HCT116 (cell line): ENCODE data around the gene FTO. TPM values are rescaled to one million over a fixed set of nuclear protein-coding genes. Genes with fewer than 3 reads are reported as not detected.

ENCODE experiments used
- ATAC-seq: fragments of 200-7000 bp; cut with Tn5 transposase; 2 replicates; pipeline ENCODE4 v1.9.1; 2020; ENCODE audit warnings: mild to moderate bottlenecking, moderate library complexity
- BruUV-seq: library from RNA; stranded (reverse); fragments of 400-500 nt; replicated peaks from 2 replicates; lab custom pipeline; 2021; lab: Mats Ljungman, UMichigan
- CTCF ChIA-PET: fragments of 300-600 bp; sonication (Branson Sonifier 250); formaldehyde crosslinking; loops from one replicate; lab custom pipeline; 2021; ENCODE audit warnings: antibody characterized with exemption; lab: Charles Lee
- POLR2A ChIA-PET: fragments of 300-600, 350-600 bp; sonication (Branson Sonifier 250); formaldehyde crosslinking; loops from one replicate; lab custom pipeline; 2021; ENCODE audit warnings: antibody characterized with exemption; lab: Charles Lee
- RAD21 ChIA-PET, 2 experiments: fragments of 300-600 bp; sonication (Branson Sonifier 250); formaldehyde crosslinking; loops; one replicate each; lab custom pipeline; 2023; ENCODE audit warnings: low total read pairs in 2 of 2; ENCODE audit not compliant: uncharacterized antibody in 2 of 2, unreplicated experiment in 2 of 2, low non-redundant PET in 1 of 2; lab: Charles Lee
- DNase-seq: peaks from one replicate; pipeline ENCODE4 v3.0.0-alpha.2; 2010; ENCODE audit warnings: low read depth, low spot score
- H2AFZ ChIP-seq: fragments of 200-600 bp; shearing (Covaris generic), sonication (generic); 2 replicates; pipeline ENCODE4 v1.6.1; 2017; ENCODE audit warnings: low read depth, mixed run types, mixed read lengths, antibody characterized with exemption, low read length; ENCODE audit not compliant: poor library complexity, severe bottlenecking
- H3K27ac ChIP-seq: 2 replicates; pipeline ENCODE4 v1.5.1; 2012; ENCODE audit warnings: low read depth, low read length
- H3K27me3 ChIP-seq: fragments of 200-600 bp; sonication (generic); 2 replicates; pipeline ENCODE4 v1.6.1; 2016; ENCODE audit warnings: mixed run types, low read length, mixed read lengths; ENCODE audit not compliant: insufficient read depth
- H3K36me3 ChIP-seq, 2 experiments: fragments of 200-500 bp in 1 of 2; fragments of 200-600 bp in 1 of 2; sonication (Bioruptor generic) in 1 of 2; sonication (generic) in 1 of 2; 2 replicates each; pipeline versions ENCODE4 v1.5.1 to v1.6.1; 2014 to 2016; ENCODE audit warnings: low read length in 2 of 2, inconsistent platforms in 1 of 2, mixed read lengths in 1 of 2, mixed run types in 1 of 2; ENCODE audit not compliant: insufficient read depth in 2 of 2, control insufficient read depth in 1 of 2
- H3K4me1 ChIP-seq, 2 experiments: fragments of 200-600 bp in 1 of 2; sonication (generic) in 1 of 2; 2 replicates each; pipeline versions ENCODE4 v1.5.1 to v1.6.1; 2012 to 2017; ENCODE audit warnings: low read length in 2 of 2, inconsistent platforms in 1 of 2, mild to moderate bottlenecking in 1 of 2, mixed read lengths in 1 of 2, mixed run types in 1 of 2, moderate library complexity in 1 of 2; ENCODE audit not compliant: insufficient read depth in 2 of 2, control insufficient read depth in 1 of 2
- H3K4me2 ChIP-seq: fragments of 200-600 bp; sonication (generic); 2 replicates; pipeline ENCODE4 v1.6.1; 2017; ENCODE audit warnings: mixed run types, low read length, mixed read lengths
- H3K4me3 ChIP-seq, 2 experiments: fragments of 200-600 bp in 1 of 2; sonication (generic) in 1 of 2; replicated peaks in 1 of 2; 2 replicates each; pipeline ENCODE4 v1.5.1; 2011 to 2016; ENCODE audit warnings: low read length in 2 of 2, control low read depth in 1 of 2, low read depth in 1 of 2, mild to moderate bottlenecking in 1 of 2, mixed read lengths in 1 of 2, mixed run types in 1 of 2
- H3K79me2 ChIP-seq: fragments of 200-600 bp; sonication (generic); 2 replicates; pipeline ENCODE4 v1.6.1; 2017; ENCODE audit warnings: mild to moderate bottlenecking, mixed run types, low read length, moderate library complexity, mixed read lengths; ENCODE audit not compliant: insufficient read depth
- H3K9ac ChIP-seq: fragments of 200-600 bp; sonication (generic); 2 replicates; pipeline ENCODE4 v1.6.1; 2016; ENCODE audit warnings: low read length, mixed read lengths
- H3K9me2 ChIP-seq: fragments of 200-600 bp; sonication (generic), shearing (Covaris generic); 2 replicates; pipeline ENCODE4 v1.6.1; 2017; ENCODE audit warnings: mixed run types, mild to moderate bottlenecking, moderate library complexity; ENCODE audit not compliant: insufficient read depth
- H3K9me3 ChIP-seq, 2 experiments: fragments of 200-500 bp in 1 of 2; fragments of 200-600 bp in 1 of 2; sonication (Bioruptor generic) in 1 of 2; sonication (generic) in 1 of 2; 2 replicates each; pipeline ENCODE4 v1.6.1; 2014 to 2017; ENCODE audit warnings: low read length in 2 of 2, mixed read lengths in 2 of 2, inconsistent platforms in 1 of 2, low read depth in 1 of 2, mild to moderate bottlenecking in 1 of 2, mixed run types in 1 of 2, moderate library complexity in 1 of 2; ENCODE audit not compliant: control insufficient read depth in 1 of 2, insufficient read depth in 1 of 2
- H4K20me1 ChIP-seq: fragments of 200-600 bp; sonication (generic), shearing (Covaris generic); 2 replicates; pipeline ENCODE4 v1.6.1; 2017; ENCODE audit warnings: mixed run types, mild to moderate bottlenecking, moderate library complexity; ENCODE audit not compliant: insufficient read depth
- ATF3 ChIP-seq: IDR thresholded peaks from 2 replicates; pipeline ENCODE4 v1.6.1; 2012
- CBX3 ChIP-seq: IDR thresholded peaks from 2 replicates; pipeline ENCODE4 v1.6.1; 2012; ENCODE audit warnings: low read depth
- CEBPB ChIP-seq: IDR thresholded peaks from 2 replicates; pipeline ENCODE4 v1.6.1; 2012; ENCODE audit warnings: low read depth
- EGR1 ChIP-seq: IDR thresholded peaks from 2 replicates; pipeline ENCODE4 v1.6.1; 2012; ENCODE audit warnings: low read depth
- EZH2 ChIP-seq: fragments of 200-600 bp; sonication (generic); IDR thresholded peaks from 2 replicates; pipeline ENCODE4 v1.6.1; 2017; ENCODE audit warnings: antibody characterized with exemption, mixed run types
- EZH2phosphoT487 ChIP-seq: fragments of 200-600 bp; IDR thresholded peaks from 2 replicates; pipeline ENCODE4 v1.6.1; 2018; ENCODE audit warnings: antibody characterized with exemption, borderline replicate concordance
- FOSL1 ChIP-seq: IDR thresholded peaks from 2 replicates; pipeline ENCODE4 v1.6.1; 2012; ENCODE audit warnings: low read depth
- JUND ChIP-seq: IDR thresholded peaks from 2 replicates; pipeline ENCODE4 v1.6.1; 2012
- MAX ChIP-seq: IDR thresholded peaks from 2 replicates; pipeline ENCODE4 v1.6.1; 2012
- POLR2A ChIP-seq: IDR thresholded peaks from 2 replicates; pipeline ENCODE4 v1.7.0; 2011; ENCODE audit warnings: borderline replicate concordance; ENCODE audit not compliant: insufficient read depth, insufficient read length; ENCODE audit errors: extremely low read depth
- POLR2AphosphoS5 ChIP-seq: IDR thresholded peaks from 2 replicates; pipeline ENCODE4 v1.6.1; 2011; ENCODE audit warnings: mild to moderate bottlenecking, low read depth, low read length, moderate library complexity
- SP1 ChIP-seq: IDR thresholded peaks from 2 replicates; pipeline ENCODE4 v1.6.1; 2012; ENCODE audit warnings: low read depth
- YY1 ChIP-seq: IDR thresholded peaks from 2 replicates; pipeline ENCODE4 v1.6.1; 2011; ENCODE audit warnings: low read length, low read depth, moderate library complexity, mild to moderate bottlenecking; ENCODE audit not compliant: insufficient replicate concordance; ENCODE audit errors: extremely low read depth
- ZFX ChIP-seq: fragments of 450-650 bp; IDR thresholded peaks from 2 replicates; pipeline ENCODE4 v1.6.1; 2017
- intact Hi-C: fragments of 100-400 bp; cut with micrococcal nuclease; formaldehyde crosslinking; loops from 2 replicates; pipeline ENCODE4 v1.10.0; 2022
- total RNA-seq: library from RNA; stranded (reverse); gene quantifications from one replicate; pipeline ENCODE4 v1.2.1, GENCODE V29; 2021; ENCODE audit not compliant: unreplicated experiment
- TF ChIP-seq, protein P1 (sequence below), 3 experiments: fragments of 200-600 bp in 1 of 3; sonication (generic) in 1 of 3; IDR thresholded peaks in 2 of 3; conservative IDR thresholded peaks in 1 of 3; 2 replicates each; pipeline ENCODE4 v1.5.1; 2012 to 2017; ENCODE audit warnings: low read depth in 2 of 3, low read length in 2 of 3, antibody characterized with exemption in 1 of 3, borderline replicate concordance in 1 of 3, control low read depth in 1 of 3, mild to moderate bottlenecking in 1 of 3, mixed read lengths in 1 of 3, mixed run types in 1 of 3, moderate library complexity in 1 of 3; ENCODE audit not compliant: insufficient read depth in 1 of 3

Gene FTO
- total RNA-seq, 1 experiment from 2014 or later, result 55.2 TPM

DNA sequence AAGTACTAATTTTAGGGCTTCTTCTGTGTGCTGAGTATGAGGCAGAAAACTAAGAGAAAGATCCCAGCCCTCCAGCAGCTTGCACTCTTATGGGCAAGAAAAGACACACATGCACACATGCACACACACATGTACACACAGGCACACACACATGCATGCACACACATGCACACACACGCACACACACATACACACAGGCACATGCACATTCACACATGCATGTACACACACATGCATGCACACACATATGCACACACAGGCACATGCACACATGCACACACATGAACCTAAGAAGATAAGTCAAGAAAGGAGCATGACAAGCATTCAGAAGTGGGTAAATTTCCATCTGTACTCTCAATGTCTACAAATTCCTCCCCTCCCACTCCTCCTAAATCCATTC, 452.4 kb downstream of the FTO start:
- Histone ChIP-seq H3K27ac (no peak overlapping the region), H3K4me1 (no peaks in the 10 kb centered on the region), H3K79me2 (no peaks in the 10 kb centered on the region), H2AFZ (no peak overlapping the region), H3K36me3 (no peaks in the 10 kb centered on the region), H4K20me1 (no peaks in the 10 kb centered on the region)
- intact Hi-C loops, result no loop called here
- BruUV-seq, result no TSS peak
- POLR2A ChIA-PET, result no interaction called here
- DNase-seq, result no peak
- CTCF ChIA-PET, result no interaction called here
- TF ChIP-seq ATF3 (no peak), CEBPB (no peak), MAX (no peak), EZH2 (no peak)
- TF ChIP-seq, all 23 proteins: peak for 0
- no peaks in the 10 kb centered on the region for H3K9me2 ChIP-seq
- no peak overlapping the region for H3K4me2 ChIP-seq
- no peaks in the 10 kb centered on the region for H3K9me3 ChIP-seq
- RAD21 ChIA-PET, result no interaction called here
- no peaks in the 10 kb centered on the region; the same call in 1 of the 2 replicates for H3K27me3 ChIP-seq
- H3K9ac ChIP-seq, result no peak overlapping the region
- no peak for ATAC-seq
- no peak overlapping the region for H3K4me3 ChIP-seq

- RAD21 ChIA-PET, result no interaction called here
- DNase-seq (no peak), ATAC-seq (no peak)
- no peaks in the 10 kb centered on the region for H3K9me3 ChIP-seq
- no peaks in the 10 kb centered on the region for H4K20me1 ChIP-seq
- TF ChIP-seq FOSL1 (no peak), POLR2A (no peak), ZFX (no peak), YY1 (no peak), POLR2AphosphoS5 (no peak), CBX3 (no peak), SP1 (no peak), EGR1 (no peak), EZH2phosphoT487 (no peak), JUND (no peak)
- TF ChIP-seq, protein P1, sequence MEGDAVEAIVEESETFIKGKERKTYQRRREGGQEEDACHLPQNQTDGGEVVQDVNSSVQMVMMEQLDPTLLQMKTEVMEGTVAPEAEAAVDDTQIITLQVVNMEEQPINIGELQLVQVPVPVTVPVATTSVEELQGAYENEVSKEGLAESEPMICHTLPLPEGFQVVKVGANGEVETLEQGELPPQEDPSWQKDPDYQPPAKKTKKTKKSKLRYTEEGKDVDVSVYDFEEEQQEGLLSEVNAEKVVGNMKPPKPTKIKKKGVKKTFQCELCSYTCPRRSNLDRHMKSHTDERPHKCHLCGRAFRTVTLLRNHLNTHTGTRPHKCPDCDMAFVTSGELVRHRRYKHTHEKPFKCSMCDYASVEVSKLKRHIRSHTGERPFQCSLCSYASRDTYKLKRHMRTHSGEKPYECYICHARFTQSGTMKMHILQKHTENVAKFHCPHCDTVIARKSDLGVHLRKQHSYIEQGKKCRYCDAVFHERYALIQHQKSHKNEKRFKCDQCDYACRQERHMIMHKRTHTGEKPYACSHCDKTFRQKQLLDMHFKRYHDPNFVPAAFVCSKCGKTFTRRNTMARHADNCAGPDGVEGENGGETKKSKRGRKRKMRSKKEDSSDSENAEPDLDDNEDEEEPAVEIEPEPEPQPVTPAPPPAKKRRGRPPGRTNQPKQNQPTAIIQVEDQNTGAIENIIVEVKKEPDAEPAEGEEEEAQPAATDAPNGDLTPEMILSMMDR (IDR thresholded peaks at IDR 0.05 in 2 of 3, conservative IDR thresholded peaks at IDR 0.05 in 1 of 3; ENCODE audit: borderline replicate concordance in 1 of 3, insufficient read depth in 1 of 3, low read depth in 2 of 3, low read length in 2 of 3), result no peak
- no peak overlapping the region for H3K4me2 ChIP-seq
- CTCF ChIA-PET, result no interaction called here
- POLR2A ChIA-PET, result no interaction called here
- intact Hi-C loops, result no loop called here
- no peaks in the 10 kb centered on the region for H3K36me3 ChIP-seq
- H3K4me3 ChIP-seq, result no peak overlapping the region
- H3K9me2 ChIP-seq, result no peaks in the 10 kb centered on the region
- H3K9ac ChIP-seq, result no peak overlapping the region
- no peaks in the 10 kb centered on the region for H3K27me3 ChIP-seq
- H3K79me2 ChIP-seq, result no peaks in the 10 kb centered on the region
- no peak overlapping the region for H2AFZ ChIP-seq
- H3K4me1 ChIP-seq, result no peaks in the 10 kb centered on the region
- no peak overlapping the region for H3K27ac ChIP-seq
- BruUV-seq, result no TSS peak
Observed at GRCh38 chr16:54158986-54159385, 455.0 kb downstream of the FTO start.
